K562 (cell line): ENCODE results near the gene GATC. TPM values are rescaled to one million over a fixed set of nuclear protein-coding genes. Genes with fewer than 3 reads are reported as not detected.

Experiments
- BRF1 ChIP-seq: IDR thresholded peaks from 3 replicates; pipeline ENCODE4 v1.6.1; 2011; ENCODE audit warnings: borderline replicate concordance, mild to moderate bottlenecking; ENCODE audit not compliant: insufficient read length; ENCODE audit errors: extremely low read depth
- CCNT2 ChIP-seq: IDR thresholded peaks from 2 replicates; pipeline ENCODE4 v1.6.1; 2011; ENCODE audit warnings: borderline replicate concordance, low read depth, mild to moderate bottlenecking, moderate library complexity, mixed read lengths, low read length; ENCODE audit not compliant: insufficient read length; ENCODE audit errors: extremely low read depth
- CREBBP ChIP-seq: IDR thresholded peaks from one replicate; pipeline ENCODE4 v1.6.1; 2012; ENCODE audit warnings: low read depth, mild to moderate bottlenecking, control low read depth, inconsistent platforms, low read length
- FIP1L1 ChIP-seq: fragments of 200-400 bp; formaldehyde crosslinking; IDR thresholded peaks from 2 replicates; pipeline ENCODE4 v1.6.1; 2018; ENCODE audit warnings: mild to moderate bottlenecking, low read depth, low read length; ENCODE audit not compliant: poor library complexity, severe bottlenecking
- HDAC6 ChIP-seq: IDR thresholded peaks from 2 replicates; pipeline ENCODE4 v1.6.1; 2012; ENCODE audit warnings: low read depth, mild to moderate bottlenecking, control low read depth, inconsistent platforms, low read length, moderate library complexity
- MAZ ChIP-seq, 2 experiments: fragments of 450-650 bp in 1 of 2; sonication (generic) in 1 of 2; formaldehyde crosslinking; IDR thresholded peaks in 1 of 2; conservative IDR thresholded peaks in 1 of 2; 2 replicates each; pipeline versions ENCODE4 v1.4.0 to v1.5.0; 2020; ENCODE audit warnings: mild to moderate bottlenecking in 1 of 2, missing genetic modification reagents in 1 of 2
- RB1 ChIP-seq: fragments of 450-650 bp; IDR thresholded peaks from 2 replicates; pipeline ENCODE4 v1.6.1; 2017; ENCODE audit warnings: low read depth, mild to moderate bottlenecking
- RFX5 ChIP-seq: IDR thresholded peaks from 2 replicates; pipeline ENCODE4 v1.6.1; 2011; ENCODE audit warnings: low read depth, mild to moderate bottlenecking, improper control_type of control experiment, low read length
- RREB1 ChIP-seq: fragments of 250-450 bp; sonication (Bioruptor Pico); IDR thresholded peaks from 2 replicates; pipeline ENCODE4 v1.4.0; 2020
- TEAD1 ChIP-seq, 2 experiments: fragments of 450-650 bp in 1 of 2; sonication (generic) in 1 of 2; formaldehyde crosslinking; IDR thresholded peaks; 2 replicates each; pipeline versions ENCODE4 v1.4.0 to v1.8.0; 2020 to 2022; ENCODE audit warnings: mild to moderate bottlenecking in 2 of 2, missing genetic modification reagents in 1 of 2
- TGIF2 ChIP-seq: sonication (generic); formaldehyde crosslinking; IDR thresholded peaks from 2 replicates; pipeline ENCODE4 v1.8.1; 2022; ENCODE audit warnings: mild to moderate bottlenecking, missing genetic modification reagents, moderate library complexity
- ZBTB26 ChIP-seq: fragments of 450-650 bp; formaldehyde crosslinking; IDR thresholded peaks from 2 replicates; pipeline ENCODE4 v1.4.0; 2022; ENCODE audit warnings: missing genetic modification characterization
- ZFP91 ChIP-seq: sonication (generic); formaldehyde crosslinking; IDR thresholded peaks from 2 replicates; pipeline ENCODE4 v1.8.0; 2022; ENCODE audit warnings: mild to moderate bottlenecking, missing genetic modification reagents
- polyA plus RNA-seq, 8 experiments: library from polyadenylated mRNA; depleted of rRNA in 4 of 8; stranded (reverse) in 5 of 8; unstranded in 3 of 8; fragments of >200 nt; fragmentation: Nextera tagmentation in 2 of 8; fragmentation: Illumina TruSeq in 1 of 8; extraction: Ambion mirVana in 2 of 8; extraction: Trizol in 1 of 8; gene quantifications; 2 replicates each; pipeline versions ENCODE4 v1.2.1 to v1.2.3, GENCODE V29; 2011 to 2014; ENCODE audit warnings: inconsistent platforms in 1 of 8, missing spikeins in 1 of 8
- total RNA-seq, 7 experiments: library from RNA; depleted of rRNA in 6 of 7; stranded (reverse); fragments of >200 nt in 6 of 7; fragmentation: Illumina TruSeq in 2 of 7; extraction: Trizol in 2 of 7; gene quantifications; 2 replicates each; pipeline versions ENCODE4 v1.2.1 to v1.2.3, GENCODE V29; 2011 to 2021; ENCODE audit warnings: low replicate concordance in 1 of 7

GATC gene
- total and polyA plus RNA-seq, 9 of the 15 experiments (the other 6 are each of a cell fraction or from before 2014, with no cell fraction given) = 5.8 to 52.6 (median 28.2) TPM

GRCh38 chr12:120445911-120446843 lies at the start of gene GATC, which contains the start of gene TRIAP1 (continued):
- peak; percentile 72; the same call in 1 of the 2 replicates for TF ChIP-seq ZFP91 (CRISPR knock-in tag)
- TF ChIP-seq TEAD1 (CRISPR knock-in tag; IDR thresholded peaks at IDR 0.05) = peak in 1 of 2 experiments; percentile 95; a peak in 2 of 4 replicates
- TF ChIP-seq TGIF2 = no peak; the same call in 1 of the 2 replicates
- TF ChIP-seq CREBBP = no peak
- TF ChIP-seq RREB1 = no peak
- TF ChIP-seq RFX5 = no peak
- peak; percentile 71 for TF ChIP-seq FIP1L1
- TF ChIP-seq BRF1 = no peak
- no peak for TF ChIP-seq CCNT2
- TF ChIP-seq MAZ (CRISPR knock-in tag; conservative IDR thresholded peaks at IDR 0.05 in 1 of 2, IDR thresholded peaks at IDR 0.05 in 1 of 2) = peak; percentile 97
- no peak for TF ChIP-seq ZBTB26 (CRISPR knock-in tag)
- 0 out of 2 replicates have a peak, but pooled peaks have one; percentile 15 for TF ChIP-seq HDAC6
- TF ChIP-seq RB1 = peak; percentile 93
